DOHH2 (cell line): Measurements from ENCODE around the gene TMEM154.

ENCODE experiments used
- H3F3A ChIP-seq: fragments of 200-600 bp; sonication (generic), shearing (Covaris generic); 2 replicates; pipeline ENCODE4 v1.6.0; 2016; ENCODE audit warnings: antibody characterized with exemption, mild to moderate bottlenecking; ENCODE audit not compliant: control insufficient read depth, insufficient read depth
- H3K27ac ChIP-seq: fragments of 200-600 bp; sonication (generic); 2 replicates; pipeline ENCODE4 v1.5.1; 2014; ENCODE audit warnings: low read depth, mild to moderate bottlenecking, low read length, moderate library complexity
- H3K27me3 ChIP-seq: fragments of 200-600 bp; sonication (generic); 2 replicates; pipeline ENCODE4 v1.6.1; 2014; ENCODE audit warnings: mild to moderate bottlenecking, low read length, mixed read lengths; ENCODE audit not compliant: control insufficient read depth
- H3K36me3 ChIP-seq: fragments of 200-600 bp; sonication (generic); 2 replicates; pipeline ENCODE4 v1.6.1; 2014; ENCODE audit warnings: mild to moderate bottlenecking, low read length, moderate library complexity, mixed read lengths; ENCODE audit not compliant: control insufficient read depth
- H3K4me1 ChIP-seq: fragments of 200-600 bp; sonication (generic); 2 replicates; pipeline ENCODE4 v1.6.1; 2014; ENCODE audit warnings: mild to moderate bottlenecking, low read length, mixed read lengths; ENCODE audit not compliant: control insufficient read depth
- H3K4me2 ChIP-seq: fragments of 200-600 bp; sonication (generic); 2 replicates; pipeline ENCODE4 v1.6.0; 2014; ENCODE audit warnings: mild to moderate bottlenecking, low read length, moderate library complexity
- H3K4me3 ChIP-seq: fragments of 200-600 bp; sonication (generic); 2 replicates; pipeline ENCODE4 v1.5.1; 2014; ENCODE audit warnings: mild to moderate bottlenecking, low read length, mixed read lengths
- H3K79me2 ChIP-seq: fragments of 200-600 bp; sonication (generic); 2 replicates; pipeline ENCODE4 v1.6.1; 2014; ENCODE audit warnings: mild to moderate bottlenecking, low read length, mixed read lengths; ENCODE audit not compliant: control insufficient read depth
- H3K9me2 ChIP-seq: fragments of 200-600 bp; sonication (generic); replicated peaks from 2 replicates; pipeline ENCODE4 v1.6.1; 2014; ENCODE audit warnings: mild to moderate bottlenecking, low read length, mixed read lengths; ENCODE audit not compliant: control insufficient read depth
- H3K9me3 ChIP-seq: fragments of 200-600 bp; sonication (generic); 2 replicates; pipeline ENCODE4 v1.6.1; 2014; ENCODE audit warnings: antibody characterized with exemption, low read length, mixed read lengths; ENCODE audit not compliant: control insufficient read depth, insufficient read depth
- H4K20me1 ChIP-seq: fragments of 200-600 bp; sonication (generic); 2 replicates; pipeline ENCODE4 v1.6.0; 2014; ENCODE audit warnings: low read depth, mild to moderate bottlenecking, antibody characterized with exemption, low read length, moderate library complexity; ENCODE audit not compliant: control insufficient read depth, insufficient read depth
- CTCF ChIP-seq: fragments of 200-600 bp; sonication (generic); IDR thresholded peaks from one replicate; pipeline ENCODE4 v1.5.1; 2014; ENCODE audit warnings: antibody characterized with exemption, mild to moderate bottlenecking, low read depth, low read length; ENCODE audit not compliant: poor library complexity, severe bottlenecking
- EZH2phosphoT487 ChIP-seq: fragments of 200-600 bp; sonication (generic); IDR thresholded peaks from 2 replicates; pipeline ENCODE4 v1.6.1; 2017; ENCODE audit warnings: borderline replicate concordance, mild to moderate bottlenecking, antibody characterized with exemption, low read length, moderate library complexity, mixed read lengths

Gene TMEM154

DNA sequence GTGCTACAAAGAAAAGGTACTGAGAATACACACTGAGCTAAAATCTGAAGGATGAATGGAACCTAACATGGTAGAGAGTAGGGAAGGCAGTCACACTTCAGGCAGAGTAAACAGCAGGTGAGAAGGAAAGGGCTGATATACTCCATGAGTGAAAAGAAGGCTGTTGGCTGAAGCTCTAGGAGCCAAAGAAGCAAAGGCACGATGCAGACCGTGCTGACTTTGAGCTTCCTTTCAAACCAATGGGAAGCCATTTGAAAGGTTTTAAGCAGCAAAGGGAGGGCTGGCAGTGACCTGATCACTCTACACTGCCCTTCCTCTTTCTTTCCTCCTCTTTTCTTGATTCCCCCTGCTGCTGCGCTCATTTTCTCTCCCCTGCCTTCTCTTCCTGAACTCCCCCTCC lies 66.4 kb downstream of the TMEM154 start:
- H3K27me3 ChIP-seq: peaks cover 24% of the 10 kb centered on the region
- TF ChIP-seq CTCF: no peak
- TF ChIP-seq EZH2phosphoT487: no peak
- H4K20me1 ChIP-seq: no peaks in the 10 kb centered on the region
- H3K4me3 ChIP-seq: no peak overlapping the region
- H3F3A ChIP-seq: no peaks in the 10 kb centered on the region
- no peaks in the 10 kb centered on the region for H3K36me3 ChIP-seq
- H3K9me3 ChIP-seq: no peaks in the 10 kb centered on the region
- no peaks in the 10 kb centered on the region for H3K9me2 ChIP-seq
- no peak overlapping the region for H3K27ac ChIP-seq
- H3K4me1 ChIP-seq: no peaks in the 10 kb centered on the region
- H3K79me2 ChIP-seq: no peaks in the 10 kb centered on the region
- H3K4me2 ChIP-seq: no peak overlapping the region

GRCh38 chr4:152610131-152610530 lies 69.7 kb downstream of the TMEM154 start:
- peaks cover 11% of the 10 kb centered on the region; the same call in 1 of the 2 replicates for H3K27me3 ChIP-seq
- no peaks in the 10 kb centered on the region for H3F3A ChIP-seq
- no peak overlapping the region for H3K4me2 ChIP-seq
- H3K9me3 ChIP-seq: no peaks in the 10 kb centered on the region
- no peaks in the 10 kb centered on the region for H3K4me1 ChIP-seq
- H3K27ac ChIP-seq: no peak overlapping the region
- no peaks in the 10 kb centered on the region for H3K36me3 ChIP-seq
- no peaks in the 10 kb centered on the region for H3K79me2 ChIP-seq
- no peak for TF ChIP-seq CTCF
- no peak for TF ChIP-seq EZH2phosphoT487
- H4K20me1 ChIP-seq: no peaks in the 10 kb centered on the region
- no peaks in the 10 kb centered on the region for H3K9me2 ChIP-seq
- H3K4me3 ChIP-seq: no peak overlapping the region

DNA sequence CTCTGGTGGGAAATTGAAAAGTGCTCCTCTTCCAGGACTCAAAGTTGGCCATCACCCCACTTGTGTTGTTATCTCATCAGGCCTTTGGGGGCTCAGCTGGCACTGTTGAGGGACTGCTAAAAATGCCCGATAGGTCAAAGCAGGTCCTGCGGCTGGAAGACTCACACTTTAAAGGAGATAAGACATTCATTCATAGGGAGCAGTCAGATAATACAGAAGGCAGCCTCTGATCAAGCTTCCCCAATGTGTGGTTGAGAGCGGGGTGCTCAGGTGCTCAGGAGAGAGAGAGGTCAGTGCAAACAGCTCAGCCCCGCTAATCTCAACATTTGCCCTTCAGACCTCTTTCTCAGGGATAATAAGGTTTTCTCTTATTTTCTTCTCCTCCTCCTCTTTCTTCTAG lies 70.3 kb downstream of the TMEM154 start:
- H3K4me3 ChIP-seq: no peak overlapping the region
- no peaks in the 10 kb centered on the region for H3F3A ChIP-seq
- no peaks in the 10 kb centered on the region for H3K9me2 ChIP-seq
- H3K9me3 ChIP-seq: no peaks in the 10 kb centered on the region
- H3K36me3 ChIP-seq: no peaks in the 10 kb centered on the region
- no peaks in the 10 kb centered on the region for H4K20me1 ChIP-seq
- no peak overlapping the region for H3K27ac ChIP-seq
- no peaks in the 10 kb centered on the region for H3K4me1 ChIP-seq
- no peak overlapping the region for H3K4me2 ChIP-seq
- no peaks in the 10 kb centered on the region for H3K79me2 ChIP-seq
- peaks cover 4% of the 10 kb centered on the region; the same call in 1 of the 2 replicates for H3K27me3 ChIP-seq
- TF ChIP-seq EZH2phosphoT487: no peak
- no peak for TF ChIP-seq CTCF

DNA sequence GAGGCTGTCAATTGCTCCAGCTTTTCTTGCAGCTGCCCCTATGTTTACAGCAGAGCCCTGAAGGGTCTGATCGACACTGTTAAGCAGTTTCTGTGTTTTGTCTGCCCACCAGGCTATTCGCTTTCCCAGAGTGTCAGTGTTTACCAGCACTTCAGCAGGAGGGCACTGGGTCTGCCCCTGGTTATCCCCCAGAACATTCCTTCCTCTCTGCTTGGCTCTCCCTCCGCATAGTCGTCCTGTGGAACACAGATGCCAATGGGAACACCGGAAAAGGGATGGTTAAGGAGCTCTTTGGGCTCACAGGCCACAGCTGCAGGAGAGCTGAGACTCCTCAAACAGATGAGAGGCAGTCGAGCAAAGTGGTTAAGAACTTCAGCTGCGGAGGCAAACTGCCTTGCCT lies 72.6 kb downstream of the TMEM154 start:
- Histone ChIP-seq H3K79me2 (no peaks in the 10 kb centered on the region), H3F3A (no peaks in the 10 kb centered on the region), H3K27me3 (peaks cover 3% of the 10 kb centered on the region), H3K4me3 (no peak overlapping the region), H3K4me2 (no peak overlapping the region), H3K9me3 (no peaks in the 10 kb centered on the region), H3K36me3 (no peaks in the 10 kb centered on the region), H4K20me1 (no peaks in the 10 kb centered on the region), H3K4me1 (no peaks in the 10 kb centered on the region), H3K9me2 (no peaks in the 10 kb centered on the region), H3K27ac (no peak overlapping the region)
- no peak for TF ChIP-seq CTCF
- TF ChIP-seq EZH2phosphoT487: no peak
